ENCODE data around the gene USP7.
"Not testable (repeated sequence)": the region's sequence is repeated elsewhere in the genome, so short reads cannot be mapped to it uniquely, and the experiment has no call there.

The USP7 gene

GRCh38 chr16:8972843-8973586, 9.3 kb upstream of the USP7 start:
- FAIRE-seq = no peak

- FAIRE-seq = no peak
Observed at GRCh38 chr16:8971416-8971815, 7.7 kb upstream of the USP7 start.

- FAIRE-seq = not testable (repeated sequence)
Observed at GRCh38 chr16:8969202-8969897, 5.6 kb upstream of the USP7 start.

GRCh38 chr16:8968054-8968453, 4.3 kb upstream of the USP7 start:
- not testable (repeated sequence) for FAIRE-seq

- FAIRE-seq = no peak
Observed at GRCh38 chr16:8967132-8967821, 3.6 kb upstream of the USP7 start.

GRCh38 chr16:8966817-8967131, 3.1 kb upstream of the USP7 start:
- no peak for FAIRE-seq

- FAIRE-seq = no peak
Observed at GRCh38 chr16:8964462-8964861, 756 bp upstream of the USP7 start.

- no peak for FAIRE-seq
Observed at GRCh38 chr16:8963010-8963820, 491 bp downstream of the USP7 start.

- FAIRE-seq = no peak
Observed at GRCh38 chr16:8962393-8963009, 1.2 kb downstream of the USP7 start.

- FAIRE-seq = no peak
Observed at GRCh38 chr16:8961811-8962390, 1.8 kb downstream of the USP7 start.

- no peak for FAIRE-seq
Observed at GRCh38 chr16:8960788-8961109, 3.0 kb downstream of the USP7 start.

- no peak for FAIRE-seq
Observed at GRCh38 chr16:8959921-8960787, 3.6 kb downstream of the USP7 start.

GRCh38 chr16:8958344-8959167, 5.2 kb downstream of the USP7 start:
- FAIRE-seq = no peak

GRCh38 chr16:8957509-8958157, 6.1 kb downstream of the USP7 start:
- no peak for FAIRE-seq

GRCh38 chr16:8957063-8957397, 6.7 kb downstream of the USP7 start:
- FAIRE-seq = no peak

GRCh38 chr16:8956265-8957062, 7.2 kb downstream of the USP7 start:
- FAIRE-seq = no peak

- no peak for FAIRE-seq
Observed at GRCh38 chr16:8955828-8956227, 7.9 kb downstream of the USP7 start.

GRCh38 chr16:8953064-8953463, 10.6 kb downstream of the USP7 start:
- no peak for FAIRE-seq

- FAIRE-seq = no peak
Observed at GRCh38 chr16:8952281-8952751, 11.4 kb downstream of the USP7 start.
